ENCODE results near the gene FOXP2. TPM values are rescaled to one million over a fixed set of nuclear protein-coding genes. Genes with fewer than 3 reads are reported as not detected.

Gene FOXP2
- total RNA-seq, 1 donor from 2014 or later: 0.64 TPM

DNA sequence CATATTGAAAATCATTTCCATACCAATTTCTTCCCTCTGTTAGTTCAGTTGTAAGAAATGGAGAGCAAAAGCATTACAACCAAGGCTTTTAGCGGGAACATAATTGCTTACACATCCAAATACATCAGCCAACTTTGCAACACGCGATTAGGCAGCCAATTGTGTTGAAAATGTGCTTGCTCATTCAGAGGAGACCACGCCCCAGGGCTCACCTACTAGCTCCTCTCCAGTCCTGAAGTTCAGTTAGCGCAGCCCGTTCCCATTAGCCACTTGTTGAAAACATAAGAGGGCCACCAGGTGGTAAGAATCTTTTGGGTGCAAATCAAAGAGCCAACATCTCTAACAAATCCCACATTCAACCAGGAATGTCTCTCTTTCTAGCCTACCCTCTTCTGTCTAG is 294.0 kb downstream of the FOXP2 start:
- DNase-seq (ENCODE audit: low read depth): no peak

DNA sequence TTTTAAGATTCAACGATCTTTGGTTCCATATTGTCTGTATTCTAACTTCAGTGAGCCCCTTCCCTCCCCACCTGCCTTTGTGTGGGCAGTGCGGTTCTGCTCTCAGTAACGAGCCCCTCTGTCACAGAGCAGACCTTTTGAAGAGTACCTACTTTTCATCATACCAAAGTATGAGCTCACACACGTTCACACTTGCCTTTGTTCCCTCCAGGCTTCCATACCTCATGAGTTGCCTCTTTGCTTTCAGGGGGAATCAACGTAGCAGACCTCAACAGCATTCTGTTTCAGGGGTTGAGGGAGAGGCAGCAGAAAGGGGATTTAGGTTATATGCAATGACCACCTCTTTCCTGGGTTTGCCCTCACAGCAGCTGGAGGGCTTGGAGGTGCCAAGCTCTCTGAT is 295.9 kb downstream of the FOXP2 start:
- no peak for DNase-seq (ENCODE audit: low read depth)

DNA sequence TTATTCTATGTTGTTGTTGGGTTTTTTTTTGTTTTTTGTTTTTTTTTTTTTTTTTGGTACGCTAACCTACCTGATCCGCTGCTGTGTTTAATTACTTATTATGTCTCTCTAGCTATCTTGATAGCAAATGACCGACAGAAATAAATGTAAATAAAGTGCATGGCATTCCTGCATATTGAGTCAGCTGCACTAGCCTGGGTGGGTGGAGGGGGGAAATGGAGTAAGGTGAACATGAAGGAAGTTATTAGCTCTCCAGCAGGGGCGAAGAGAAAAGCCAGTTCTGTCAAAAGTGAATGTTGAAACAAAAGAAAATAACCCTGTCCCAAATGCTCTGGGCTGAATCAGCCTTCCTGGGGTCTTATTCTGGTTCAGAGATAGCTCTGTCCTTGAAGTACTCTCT is 296.6 kb downstream of the FOXP2 start:
- DNase-seq (ENCODE audit: low read depth): no peak

DNA sequence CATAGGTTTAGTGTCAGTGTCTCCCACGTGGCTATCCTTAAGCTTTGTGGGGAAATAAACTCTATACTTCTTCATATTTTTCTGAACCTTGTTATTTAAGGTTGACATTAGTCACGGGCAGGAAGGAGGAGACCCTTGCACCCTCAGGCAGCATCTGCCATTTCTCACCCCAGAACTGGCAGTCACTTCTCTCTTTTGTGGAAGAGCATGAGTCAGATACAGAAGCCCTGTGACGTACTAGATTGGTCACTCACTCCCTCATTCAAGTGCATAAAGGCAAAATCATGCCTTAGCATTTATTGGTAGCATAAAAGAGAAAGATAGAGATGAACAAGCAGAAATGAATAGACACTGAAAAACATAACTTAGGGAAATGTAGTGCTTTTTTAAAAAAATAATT is 301.3 kb downstream of the FOXP2 start:
- DNase-seq (ENCODE audit: low read depth): peak; percentile 6

DNA sequence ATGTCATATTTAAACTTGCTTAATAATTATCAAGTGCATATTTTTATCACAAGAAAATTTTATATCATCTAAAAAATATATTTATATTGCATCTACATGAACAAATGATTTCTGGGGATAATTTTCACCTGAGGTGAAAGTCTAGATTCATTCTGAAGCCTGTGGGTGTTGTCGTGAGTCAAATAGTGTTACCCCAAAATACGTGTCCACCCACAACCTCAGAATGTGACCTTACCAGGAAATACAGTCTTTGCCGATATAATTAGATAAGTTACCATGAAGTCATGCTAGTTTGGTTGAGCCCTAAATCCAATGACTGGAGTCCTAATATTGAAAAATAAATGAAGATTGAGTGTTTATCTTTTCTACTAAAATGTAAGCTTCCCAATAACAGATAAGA is 304.2 kb downstream of the FOXP2 start:
- DNase-seq (ENCODE audit: low read depth): no peak

DNA sequence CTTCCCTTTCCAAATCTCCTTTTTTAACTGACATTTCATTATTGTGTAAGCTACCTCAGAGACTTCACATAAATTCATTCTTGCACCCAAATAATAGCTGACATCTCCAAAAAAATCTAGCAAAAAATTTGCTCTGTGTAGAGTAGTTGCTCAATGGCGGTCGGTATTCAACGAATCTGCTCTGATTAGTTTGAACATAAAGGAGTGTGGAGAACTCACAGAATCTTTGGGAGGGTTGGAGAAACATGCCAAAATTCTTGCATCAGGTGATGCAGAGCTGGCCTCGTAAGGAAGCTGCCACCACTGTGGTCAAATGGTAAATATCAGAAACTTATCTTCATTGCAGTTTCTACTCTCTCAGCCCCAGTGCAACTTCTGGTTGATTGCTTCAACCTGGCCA is 306.1 kb downstream of the FOXP2 start:
- DNase-seq (ENCODE audit: low read depth): no peak

DNA sequence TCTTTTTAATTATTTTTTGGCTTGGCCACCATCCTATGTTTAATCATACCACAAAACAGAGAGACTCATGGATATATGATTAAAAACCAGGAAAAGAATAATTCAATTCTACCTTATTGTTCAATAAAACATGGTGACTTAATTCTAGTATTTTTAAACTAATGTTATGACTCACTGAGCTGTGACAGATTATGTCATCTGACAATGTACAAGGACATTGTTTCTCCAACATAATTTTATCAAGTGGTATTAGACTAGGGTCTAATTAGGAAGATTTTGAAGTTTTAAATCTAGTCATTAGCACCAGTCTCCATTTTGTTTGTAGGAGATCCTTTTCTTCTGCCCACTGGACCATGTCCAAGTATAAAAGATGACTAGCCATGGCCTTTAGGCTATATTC is 307.9 kb downstream of the FOXP2 start:
- DNase-seq (ENCODE audit: low read depth): no peak

DNA sequence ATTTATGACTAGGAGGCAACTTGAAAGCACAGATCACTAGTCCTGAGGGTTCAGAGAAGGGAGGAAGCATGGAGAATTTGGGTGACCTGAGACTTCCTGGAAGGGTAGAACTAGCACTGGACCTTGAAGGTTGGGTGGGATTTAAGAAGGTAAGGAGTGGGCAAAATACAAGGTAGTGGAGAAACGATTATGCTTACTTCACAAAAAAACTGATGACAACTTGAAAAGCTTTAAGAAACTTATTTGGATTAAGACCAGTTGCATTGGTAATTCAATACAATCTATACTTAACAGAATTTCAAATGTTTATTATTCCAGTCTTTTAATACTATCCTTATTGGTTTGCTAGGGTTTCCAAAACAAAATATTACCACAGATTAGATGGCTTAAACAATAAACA is 308.7 kb downstream of the FOXP2 start:
- no peak for DNase-seq (ENCODE audit: low read depth)

DNA sequence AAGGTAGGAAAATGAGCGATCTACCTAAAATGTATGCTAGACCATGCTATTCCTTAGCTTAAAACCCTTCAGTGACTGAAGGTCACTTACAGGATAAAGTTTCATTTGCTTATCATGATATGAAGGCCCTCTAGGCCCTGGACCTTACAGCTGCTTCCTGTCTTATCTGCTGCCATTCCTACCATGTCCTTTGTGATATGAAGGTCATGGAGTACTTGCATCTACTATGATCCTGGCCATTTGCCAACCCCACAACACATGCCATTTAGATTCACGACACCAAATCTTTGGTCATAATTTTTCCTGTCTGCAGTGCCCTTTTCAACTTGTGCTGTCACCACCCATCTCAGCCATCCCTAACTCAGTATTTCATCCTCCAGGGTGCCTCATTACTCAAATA is 325.5 kb downstream of the FOXP2 start:
- DNase-seq (ENCODE audit: low read depth): no peak

DNA sequence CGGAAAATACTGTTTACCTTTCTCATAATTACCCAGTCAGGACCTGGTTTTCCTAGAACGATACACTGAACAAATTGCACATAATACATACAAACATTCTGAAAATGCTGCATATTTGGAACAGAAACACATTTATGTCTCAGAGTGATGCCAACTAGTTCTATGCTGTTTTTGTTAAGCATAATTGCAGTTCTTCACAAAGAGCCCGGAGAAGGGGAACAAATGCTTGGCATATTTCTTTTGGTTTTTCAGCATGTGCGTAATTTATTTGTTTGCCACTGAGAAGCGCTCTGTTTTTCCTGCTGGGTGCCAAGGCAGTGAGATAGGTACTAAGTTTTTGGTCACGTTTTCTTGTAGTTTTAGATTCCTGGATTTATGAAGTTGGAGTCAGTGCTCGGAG is 326.3 kb downstream of the FOXP2 start:
- no peak for DNase-seq (ENCODE audit: low read depth)

DNA sequence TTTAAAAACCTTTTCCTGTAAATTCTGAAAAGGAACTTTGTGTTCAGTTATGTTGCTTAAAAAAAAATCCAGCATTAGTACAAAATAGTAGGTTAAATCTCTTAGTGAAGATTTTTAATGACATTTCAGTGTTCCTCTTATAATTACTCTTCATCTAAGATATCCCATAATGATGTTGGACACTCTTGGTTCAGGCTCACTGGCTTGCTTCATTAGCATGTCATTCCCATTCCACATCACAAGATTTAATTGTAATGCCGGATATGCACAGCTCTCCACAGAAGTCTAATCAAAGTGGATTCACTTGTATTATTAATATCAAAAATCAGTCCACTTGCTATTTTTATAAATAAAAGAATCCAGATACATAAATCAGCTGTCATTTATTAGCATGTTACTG is 327.3 kb downstream of the FOXP2 start:
- DNase-seq (ENCODE audit: low read depth): no peak

Small RNAs within 50 kb of the gene (microRNA-seq; reads per million reads assigned to microRNA genes)
- gene MIR3666: not detected

All from myocyte (in vitro differentiated cells).